Thyroid gland (tissue), 4 donors: Measurements from ENCODE around the gene ACBD6.

ENCODE experiments used
- CTCF ChIP-seq, 6 experiments: fragments of 200-600 bp in 3 of 6; fragments of 450-650 bp in 3 of 6; sonication (generic) in 3 of 6; IDR thresholded peaks; one replicate each; pipeline ENCODE4 v1.5.1; 2016 to 2019; ENCODE audit warnings: antibody characterized with exemption in 6 of 6, mild to moderate bottlenecking in 2 of 6, inconsistent platforms in 1 of 6, moderate library complexity in 1 of 6
- POLR2A ChIP-seq, 2 donors: fragments of 450-650 bp; IDR thresholded peaks; one replicate each; pipeline ENCODE4 v1.6.1; 2017; ENCODE audit warnings: antibody characterized with exemption in 2 of 2, mild to moderate bottlenecking in 2 of 2, moderate library complexity in 1 of 2

GRCh38 chr1:180310095-180310494 lies 192.3 kb downstream of the ACBD6 start:
- no peak for TF ChIP-seq CTCF (IDR thresholded peaks at IDR 0.05)
- TF ChIP-seq POLR2A (IDR thresholded peaks at IDR 0.05): no peak
